Neutrophil (primary cell): ENCODE measurements around the gene RETREG2.

Experiments used
- H3K27ac ChIP-seq: fragments of 200-600 bp; sonication (generic); 2 replicates; pipeline ENCODE4 v1.5.1; 2016; ENCODE audit warnings: mild to moderate bottlenecking, moderate library complexity
- H3K27me3 ChIP-seq: fragments of 200-600 bp; sonication (generic); 2 replicates; pipeline ENCODE4 v1.6.0; 2016; ENCODE audit warnings: mild to moderate bottlenecking
- H3K36me3 ChIP-seq: fragments of 200-600 bp; sonication (generic); 2 replicates; pipeline ENCODE4 v1.5.1; 2017
- H3K4me1 ChIP-seq, 2 experiments: fragments of 200-600 bp in 1 of 2; sonication (generic) in 1 of 2; 1 replicate in 1 of 2; 2 replicates in 1 of 2; pipeline versions ENCODE4 v1.5.1 to v1.6.1; 2013 to 2016; ENCODE audit warnings: low read depth in 1 of 2, low read length in 1 of 2, mild to moderate bottlenecking in 1 of 2, moderate library complexity in 1 of 2; ENCODE audit not compliant: control insufficient read depth in 1 of 2, insufficient read depth in 1 of 2
- H3K4me3 ChIP-seq, 2 experiments: fragments of 200-600 bp in 1 of 2; sonication (generic) in 1 of 2; 1 replicate in 1 of 2; 2 replicates in 1 of 2; pipeline ENCODE4 v1.5.1; 2013 to 2016; ENCODE audit warnings: low read depth in 1 of 2, low read length in 1 of 2, mild to moderate bottlenecking in 1 of 2, moderate library complexity in 1 of 2
- H3K9me3 ChIP-seq: fragments of 200-600 bp; sonication (generic); 2 replicates; pipeline ENCODE4 v1.5.1; 2016
- TF ChIP-seq, protein P1 (sequence below): fragments of 200-600 bp; sonication (generic); IDR thresholded peaks from 2 replicates; pipeline ENCODE4 v1.5.1; 2016; ENCODE audit warnings: antibody characterized with exemption

RETREG2 gene

DNA sequence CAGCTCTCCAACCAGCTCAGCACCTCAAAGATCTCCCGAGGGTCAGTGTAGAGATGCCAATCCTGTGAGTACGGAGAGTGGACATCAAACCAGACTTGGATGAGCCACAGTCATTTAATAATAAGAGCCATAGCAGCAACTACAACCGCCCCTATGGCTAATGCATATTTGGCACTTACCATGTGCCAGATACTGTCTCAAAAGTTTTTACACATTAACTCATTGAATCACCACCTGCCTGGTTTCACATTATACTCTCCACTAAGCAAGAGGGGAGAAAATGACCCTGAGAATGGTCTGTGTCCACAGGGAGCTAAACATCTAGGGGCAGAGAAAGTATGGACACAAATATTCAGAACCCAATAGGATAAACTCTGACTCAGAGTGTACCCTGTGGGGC is 3.9 kb upstream of the RETREG2 start:
- H3K36me3 ChIP-seq = peaks cover 36% of the 10 kb centered on the region
- H3K27me3 ChIP-seq = no peaks in the 10 kb centered on the region
- no peak overlapping the region for H3K27ac ChIP-seq
- peaks cover 25 to 36% of the 10 kb centered on the region in 2 experiments for H3K4me1 ChIP-seq
- no peak overlapping the region for H3K4me3 ChIP-seq
- no peaks in the 10 kb centered on the region for H3K9me3 ChIP-seq
- TF ChIP-seq, protein P1, sequence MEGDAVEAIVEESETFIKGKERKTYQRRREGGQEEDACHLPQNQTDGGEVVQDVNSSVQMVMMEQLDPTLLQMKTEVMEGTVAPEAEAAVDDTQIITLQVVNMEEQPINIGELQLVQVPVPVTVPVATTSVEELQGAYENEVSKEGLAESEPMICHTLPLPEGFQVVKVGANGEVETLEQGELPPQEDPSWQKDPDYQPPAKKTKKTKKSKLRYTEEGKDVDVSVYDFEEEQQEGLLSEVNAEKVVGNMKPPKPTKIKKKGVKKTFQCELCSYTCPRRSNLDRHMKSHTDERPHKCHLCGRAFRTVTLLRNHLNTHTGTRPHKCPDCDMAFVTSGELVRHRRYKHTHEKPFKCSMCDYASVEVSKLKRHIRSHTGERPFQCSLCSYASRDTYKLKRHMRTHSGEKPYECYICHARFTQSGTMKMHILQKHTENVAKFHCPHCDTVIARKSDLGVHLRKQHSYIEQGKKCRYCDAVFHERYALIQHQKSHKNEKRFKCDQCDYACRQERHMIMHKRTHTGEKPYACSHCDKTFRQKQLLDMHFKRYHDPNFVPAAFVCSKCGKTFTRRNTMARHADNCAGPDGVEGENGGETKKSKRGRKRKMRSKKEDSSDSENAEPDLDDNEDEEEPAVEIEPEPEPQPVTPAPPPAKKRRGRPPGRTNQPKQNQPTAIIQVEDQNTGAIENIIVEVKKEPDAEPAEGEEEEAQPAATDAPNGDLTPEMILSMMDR = no peak

DNA sequence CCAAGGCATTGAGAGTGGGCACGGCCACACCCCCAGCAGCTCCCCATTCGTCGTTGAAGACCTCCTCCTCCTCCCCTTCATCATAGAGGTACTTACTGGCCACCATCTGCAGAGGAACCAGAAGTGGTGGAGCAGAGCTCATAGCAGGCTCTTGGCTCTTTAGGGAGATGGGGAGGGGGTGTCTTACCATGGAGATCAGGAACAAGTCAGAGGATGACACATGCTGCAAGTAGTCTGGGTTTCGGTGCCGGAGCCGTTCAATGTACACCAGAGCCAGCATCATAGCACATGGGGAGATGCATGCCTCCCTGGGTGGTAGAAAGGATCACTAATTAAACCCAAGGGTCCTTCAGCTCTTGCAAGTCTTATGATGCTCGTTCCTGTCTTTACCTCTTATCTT is 3.3 kb upstream of the RETREG2 start:
- Histone ChIP-seq H3K27ac (no peak overlapping the region), H3K9me3 (no peaks in the 10 kb centered on the region), H3K27me3 (no peaks in the 10 kb centered on the region), H3K4me1 (peaks cover 31 to 42% of the 10 kb centered on the region in 2 experiments), H3K36me3 (peaks cover 42% of the 10 kb centered on the region), H3K4me3 (no peak overlapping the region)
- TF ChIP-seq, protein P1 = no peak

DNA sequence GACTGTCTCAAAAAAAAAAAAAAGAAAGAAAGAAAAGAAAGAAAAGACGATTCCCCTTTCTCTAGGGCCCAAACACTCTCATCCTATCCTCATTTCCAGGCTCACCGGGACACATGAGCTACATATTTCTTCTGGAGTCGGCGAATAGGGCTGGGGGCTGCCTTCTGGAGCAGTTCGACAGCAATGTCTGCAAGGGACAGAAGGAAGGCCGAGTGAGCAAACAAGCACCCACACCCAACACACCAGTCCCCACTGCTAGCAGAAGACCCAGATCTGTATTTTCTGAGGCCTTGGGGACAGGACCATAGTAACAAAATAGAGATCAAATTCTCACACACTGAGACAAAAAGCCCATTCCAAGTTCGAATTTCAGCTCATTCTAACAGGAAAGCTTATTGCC is 2.6 kb upstream of the RETREG2 start:
- H3K27ac ChIP-seq = peak overlapping the region; percentile 100
- H3K4me1 ChIP-seq = peaks cover 38 to 49% of the 10 kb centered on the region in 2 experiments
- peak overlapping the region; percentile 84 to 95 for H3K4me3 ChIP-seq
- H3K9me3 ChIP-seq = no peaks in the 10 kb centered on the region
- H3K27me3 ChIP-seq = no peaks in the 10 kb centered on the region
- TF ChIP-seq, protein P1 = no peak
- H3K36me3 ChIP-seq = peaks cover 49% of the 10 kb centered on the region

DNA sequence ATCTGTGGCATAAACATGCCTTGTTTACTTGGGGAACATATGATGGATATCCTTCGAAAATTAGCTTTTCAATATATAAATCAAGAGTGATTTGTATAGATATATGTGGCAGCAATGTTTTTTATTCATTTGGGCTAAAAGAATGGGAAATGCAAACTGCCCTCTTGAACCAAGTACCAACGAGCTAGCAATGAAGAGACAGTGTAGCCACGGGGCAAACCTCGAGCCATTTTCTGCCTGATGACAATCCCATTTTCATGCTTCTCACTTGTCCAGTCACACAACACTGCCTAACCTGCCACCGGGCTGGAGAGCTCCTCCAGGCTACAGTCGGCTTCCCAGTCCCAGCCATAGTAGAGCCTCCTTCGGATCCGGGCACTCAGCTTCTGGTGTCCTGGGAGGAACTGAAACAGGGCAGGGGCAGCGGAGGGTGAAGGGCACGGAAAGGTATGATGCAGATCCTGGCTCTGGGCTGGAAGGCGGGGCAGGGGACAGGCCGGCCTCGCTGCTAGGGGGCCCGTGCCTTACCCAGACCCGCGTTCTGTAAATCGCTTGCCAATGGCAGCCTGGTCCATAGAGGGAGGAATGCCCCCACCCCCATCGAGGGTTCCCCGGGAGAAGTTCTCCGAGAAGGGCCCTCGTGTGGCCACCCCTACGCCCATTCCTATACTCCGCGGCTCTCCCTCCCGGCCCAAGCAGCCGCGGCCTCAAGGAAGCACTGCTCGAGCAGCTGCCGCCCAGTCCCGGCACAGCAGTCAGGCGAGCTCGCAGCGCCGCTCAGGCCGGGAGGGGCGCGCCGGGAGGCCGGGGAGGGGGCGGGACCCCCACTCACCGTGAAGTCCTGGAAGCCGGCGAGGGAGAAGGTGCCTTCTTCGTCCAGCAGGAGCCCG is 1.9 kb upstream of the RETREG2 start:
- Histone ChIP-seq H3K36me3 (peaks cover 56% of the 10 kb centered on the region), H3K4me3 (peak overlapping the region; percentile 84 to 95), H3K27ac (peak overlapping the region; percentile 100), H3K27me3 (no peaks in the 10 kb centered on the region), H3K4me1 (peaks cover 45 to 56% of the 10 kb centered on the region in 2 experiments), H3K9me3 (no peaks in the 10 kb centered on the region)
- TF ChIP-seq, protein P1 = no peak

DNA sequence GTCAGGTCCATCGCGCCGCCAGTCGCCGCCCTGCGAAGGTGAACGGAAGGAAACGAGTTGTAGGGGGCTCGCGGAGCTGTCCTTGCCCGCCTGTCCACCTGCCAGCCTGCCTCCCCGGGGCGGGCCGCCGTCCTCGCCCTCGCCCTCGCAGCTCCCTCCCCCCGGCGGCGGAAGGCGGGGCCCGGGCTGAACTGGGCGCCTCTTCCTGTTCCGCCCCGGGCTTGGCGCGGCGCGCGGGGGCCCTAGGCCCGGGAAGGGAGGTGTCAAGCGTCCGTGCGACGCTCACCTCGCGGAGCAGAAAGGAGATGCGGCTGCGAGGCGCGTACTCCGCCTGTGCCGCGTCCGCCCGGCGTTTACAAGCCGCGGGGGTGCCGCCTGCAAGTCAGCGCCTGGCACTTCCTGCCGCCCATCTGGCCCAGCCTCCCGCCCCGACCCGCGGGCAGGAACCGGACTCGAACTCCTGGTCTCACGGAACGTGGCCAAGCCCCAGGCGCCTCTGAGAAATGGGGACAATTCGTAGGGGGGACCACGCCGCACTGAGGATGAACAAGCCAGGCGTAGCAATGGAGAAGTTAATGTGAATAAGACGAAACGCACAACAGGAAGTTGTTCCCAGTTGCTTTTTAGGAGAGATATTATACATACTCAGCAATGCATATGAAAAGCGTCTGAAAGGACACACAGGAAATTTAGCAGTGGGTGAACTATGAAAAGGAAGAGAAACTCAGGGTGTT is 1.1 kb upstream of the RETREG2 start, which contains the start of gene CNPPD1:
TSS of gene CNPPD1 (minus strand) at position 108 of the 734 bp plus-strand sequence. CDS start at position 11, 97 bp downstream.
- TF ChIP-seq, protein P1 = no peak
- H3K9me3 ChIP-seq = no peaks in the 10 kb centered on the region
- peaks cover 63% of the 10 kb centered on the region for H3K36me3 ChIP-seq
- peaks cover 53 to 64% of the 10 kb centered on the region in 2 experiments for H3K4me1 ChIP-seq
- H3K27me3 ChIP-seq = no peaks in the 10 kb centered on the region
- peak within 1 kb of the TSS; percentile 100 for H3K27ac ChIP-seq
- H3K4me3 ChIP-seq = peak within 1 kb of the TSS; percentile 84 to 95
